IPS-20b (cell line): Measurements from ENCODE around the gene CCDC102A.

ENCODE experiments used
- H3K27ac ChIP-seq: one replicate; pipeline ENCODE4 v1.5.1; 2013; ENCODE audit warnings: low read length
- H3K27me3 ChIP-seq: 2 replicates; pipeline ENCODE4 v1.6.1; 2013; ENCODE audit warnings: mild to moderate bottlenecking, low read length, inconsistent platforms; ENCODE audit not compliant: insufficient read depth
- H3K36me3 ChIP-seq: 2 replicates; pipeline ENCODE4 v1.6.1; 2013; ENCODE audit warnings: low read depth, mild to moderate bottlenecking, inconsistent platforms, low read length, moderate library complexity; ENCODE audit not compliant: insufficient read depth
- H3K4me1 ChIP-seq: 2 replicates; pipeline ENCODE4 v1.6.1; 2013; ENCODE audit warnings: mild to moderate bottlenecking, control low read depth, inconsistent platforms, low read length, moderate library complexity; ENCODE audit not compliant: insufficient read depth
- H3K4me3 ChIP-seq: 2 replicates; pipeline ENCODE4 v1.5.1; 2013; ENCODE audit warnings: mild to moderate bottlenecking, low read length, inconsistent platforms
- H3K9ac ChIP-seq: 2 replicates; pipeline ENCODE4 v1.6.1; 2013; ENCODE audit warnings: low read depth, mild to moderate bottlenecking, inconsistent platforms, low read length, moderate library complexity
- H3K9me3 ChIP-seq: 2 replicates; pipeline ENCODE4 v1.6.1; 2013; ENCODE audit warnings: mild to moderate bottlenecking, low read depth, low read length, inconsistent platforms; ENCODE audit not compliant: insufficient read depth

Gene CCDC102A

DNA sequence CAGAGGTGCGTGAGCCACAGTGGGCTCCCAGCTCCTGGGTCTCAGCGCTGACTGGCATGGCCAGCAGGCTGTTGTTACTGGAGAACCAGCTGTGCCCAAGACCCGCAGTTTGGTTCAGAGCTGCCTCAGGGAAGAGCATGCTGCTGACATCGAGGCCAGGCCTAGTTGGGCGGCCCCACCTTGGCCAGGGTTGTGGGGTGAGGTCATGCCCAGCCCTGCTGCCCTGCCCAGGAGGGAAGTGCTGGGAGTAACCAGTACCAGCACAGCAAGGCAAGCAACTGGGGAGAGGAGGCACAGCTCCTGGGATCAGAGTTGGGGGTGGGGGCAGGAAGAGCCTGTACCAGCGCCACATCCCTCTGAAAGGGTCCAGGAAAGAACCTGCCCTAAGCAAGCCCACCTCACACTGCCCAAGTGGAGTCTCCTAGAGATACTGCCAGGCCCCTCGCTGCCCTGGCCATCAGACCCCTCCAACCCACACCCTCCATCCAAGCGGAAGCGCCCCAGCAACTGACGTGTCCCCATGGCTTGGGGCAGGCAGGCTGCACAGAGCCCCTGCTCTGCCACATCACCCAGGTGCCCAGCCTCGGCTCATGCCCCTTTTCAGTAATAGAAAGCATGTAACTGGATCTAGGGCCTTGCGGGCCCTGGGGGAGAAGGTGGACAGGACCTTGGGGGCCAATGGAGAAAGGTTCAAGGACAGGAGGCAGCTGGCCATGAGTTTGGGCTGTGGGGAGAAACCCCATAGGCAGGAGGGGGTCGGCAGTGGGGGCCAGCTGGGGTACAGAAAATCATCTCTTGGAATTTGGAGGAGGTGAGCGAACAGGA lies 51.1 kb downstream of the CCDC102A start:
- peaks cover 4% of the 10 kb centered on the region; the same call in 1 of the 2 replicates for H3K4me1 ChIP-seq
- H3K36me3 ChIP-seq: no peaks in the 10 kb centered on the region
- peak overlapping the region; percentile 86 for H3K4me3 ChIP-seq
- H3K9me3 ChIP-seq: no peaks in the 10 kb centered on the region
- H3K27ac ChIP-seq: no peak overlapping the region
- H3K27me3 ChIP-seq: peaks cover 15% of the 10 kb centered on the region
- peak overlapping the region; percentile 61; the same call in 1 of the 2 replicates for H3K9ac ChIP-seq

DNA sequence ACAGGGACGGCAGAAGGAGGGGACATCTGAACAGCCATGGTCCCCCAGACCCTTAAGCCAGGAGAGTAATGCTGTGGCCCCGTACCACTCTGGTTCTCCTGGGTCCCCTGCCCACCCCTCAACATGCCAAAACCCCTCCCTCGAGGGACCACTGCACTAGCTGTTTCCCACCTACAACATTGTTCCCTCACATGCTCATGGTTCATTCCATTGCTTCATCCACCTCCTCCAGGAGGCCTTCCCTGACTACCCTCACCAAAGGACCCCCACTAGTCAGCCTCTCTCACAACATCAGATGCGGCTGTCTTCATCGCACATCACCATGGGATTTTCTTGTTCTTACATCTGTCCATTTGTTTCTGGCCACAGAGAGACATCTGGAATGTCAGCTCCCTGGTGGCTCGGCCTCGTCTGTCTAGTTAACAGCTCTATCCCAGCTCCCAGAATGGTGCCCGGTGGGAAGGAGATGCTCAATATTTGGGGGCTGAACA lies 51.8 kb downstream of the CCDC102A start:
- Histone ChIP-seq H3K9ac (no peak overlapping the region), H3K4me3 (no peak overlapping the region), H3K27me3 (peaks cover 15% of the 10 kb centered on the region), H3K9me3 (no peaks in the 10 kb centered on the region), H3K27ac (no peak overlapping the region), H3K4me1 (peaks cover 10% of the 10 kb centered on the region; the same call in 1 of the 2 replicates), H3K36me3 (no peaks in the 10 kb centered on the region)

DNA sequence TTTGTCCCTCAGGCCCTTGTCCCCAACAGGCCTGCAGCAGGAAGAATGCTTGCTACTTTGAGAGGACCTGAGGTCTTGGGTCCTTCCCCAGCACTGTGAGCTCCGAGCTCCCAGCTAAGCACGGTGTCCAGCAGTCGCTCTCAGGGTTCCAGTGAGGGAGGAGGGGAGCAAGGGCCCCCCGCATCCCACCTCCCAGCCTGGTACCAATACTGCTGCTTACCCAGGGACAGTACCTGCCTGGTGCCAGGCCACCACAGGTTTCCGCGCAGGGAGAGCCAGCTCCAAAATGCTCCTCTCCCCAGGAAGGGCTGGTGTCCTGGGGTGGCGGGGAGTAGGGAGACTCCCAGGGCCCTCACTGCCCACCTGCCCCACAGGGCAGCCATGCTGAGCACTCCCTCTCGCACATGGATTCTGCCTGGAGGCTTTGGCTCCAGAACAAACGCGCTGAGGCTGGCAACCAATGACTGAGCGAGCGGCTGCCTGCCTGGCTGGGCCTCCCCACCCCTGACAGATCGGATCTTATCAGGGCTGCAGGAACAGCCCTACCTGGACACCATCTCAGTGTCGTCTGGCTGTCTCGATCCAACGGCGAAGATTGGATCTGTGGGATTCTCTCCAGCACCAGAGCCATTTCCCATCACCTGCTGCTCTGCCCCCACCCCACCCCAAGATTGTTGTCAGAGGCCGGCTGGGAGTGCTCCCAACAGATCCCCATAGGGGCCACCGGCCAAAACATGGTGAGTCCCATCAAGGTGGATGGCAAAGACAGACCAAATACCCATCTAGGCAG lies 52.5 kb downstream of the CCDC102A start:
- no peaks in the 10 kb centered on the region for H3K36me3 ChIP-seq
- H3K4me3 ChIP-seq: no peak overlapping the region
- H3K4me1 ChIP-seq: peaks cover 10% of the 10 kb centered on the region; the same call in 1 of the 2 replicates
- H3K9me3 ChIP-seq: no peaks in the 10 kb centered on the region
- peaks cover 15% of the 10 kb centered on the region for H3K27me3 ChIP-seq
- H3K9ac ChIP-seq: no peak overlapping the region
- no peak overlapping the region for H3K27ac ChIP-seq

GRCh38 chr16:57482845-57483545 lies 53.4 kb downstream of the CCDC102A start:
- H3K36me3 ChIP-seq: no peaks in the 10 kb centered on the region
- no peaks in the 10 kb centered on the region for H3K9me3 ChIP-seq
- no peak overlapping the region for H3K4me3 ChIP-seq
- H3K9ac ChIP-seq: no peak overlapping the region
- peaks cover 15% of the 10 kb centered on the region for H3K27me3 ChIP-seq
- H3K27ac ChIP-seq: no peak overlapping the region
- peaks cover 11% of the 10 kb centered on the region; the same call in 1 of the 2 replicates for H3K4me1 ChIP-seq

GRCh38 chr16:57481421-57481820 lies 55.0 kb downstream of the CCDC102A start:
- no peak overlapping the region for H3K4me3 ChIP-seq
- H3K9ac ChIP-seq: no peak overlapping the region
- no peak overlapping the region for H3K27ac ChIP-seq
- peaks cover 15% of the 10 kb centered on the region for H3K27me3 ChIP-seq
- peaks cover 24% of the 10 kb centered on the region; the same call in 1 of the 2 replicates for H3K4me1 ChIP-seq
- no peaks in the 10 kb centered on the region for H3K36me3 ChIP-seq
- no peaks in the 10 kb centered on the region for H3K9me3 ChIP-seq

- Histone ChIP-seq H3K9ac (no peak overlapping the region), H3K27me3 (peaks cover 13% of the 10 kb centered on the region), H3K4me1 (peaks cover 29% of the 10 kb centered on the region), H3K9me3 (no peaks in the 10 kb centered on the region), H3K27ac (no peak overlapping the region), H3K4me3 (no peak overlapping the region), H3K36me3 (no peaks in the 10 kb centered on the region)
Observed at GRCh38 chr16:57480754-57481230, 55.6 kb downstream of the CCDC102A start.

DNA sequence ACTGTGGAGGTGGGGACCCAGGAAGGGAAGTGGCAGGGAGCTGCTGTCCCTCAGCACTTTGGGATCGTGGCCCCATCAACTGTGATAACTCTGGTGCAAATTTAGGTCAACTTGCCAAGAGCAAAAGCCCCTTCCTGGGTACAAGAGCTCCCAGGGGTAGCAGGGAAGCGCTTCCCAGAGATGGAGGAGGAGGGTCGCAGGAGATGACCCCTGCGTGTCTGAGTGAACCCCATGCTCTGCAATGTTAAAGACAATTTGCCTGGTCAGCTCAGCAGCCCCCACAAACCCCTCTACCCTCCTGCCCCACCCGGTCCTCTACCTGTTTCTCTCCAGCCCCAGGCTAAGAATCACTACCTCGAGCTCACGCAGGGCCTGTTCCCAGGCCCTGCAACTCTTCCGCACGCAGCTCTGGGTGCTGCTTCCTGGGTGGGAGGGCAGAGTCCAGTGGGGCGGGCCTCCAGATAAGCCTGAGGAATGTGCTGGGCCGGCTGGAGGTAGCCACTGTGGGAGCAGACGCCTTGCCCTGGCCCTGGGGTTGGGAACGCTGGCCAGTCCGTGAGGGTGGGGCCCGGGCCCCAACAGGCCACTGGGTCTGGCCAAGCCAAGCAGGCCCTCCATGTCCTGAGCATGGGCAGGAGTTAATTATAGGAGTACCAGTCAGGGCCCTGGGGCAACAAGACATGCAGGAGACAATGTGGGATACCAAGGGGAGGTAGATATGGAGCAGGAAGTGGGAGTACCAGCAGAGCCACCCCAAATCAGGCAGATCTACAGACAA lies 56.2 kb downstream of the CCDC102A start:
- Histone ChIP-seq H3K27me3 (peaks cover 7% of the 10 kb centered on the region), H3K9ac (no peak overlapping the region), H3K4me3 (peak overlapping the region; percentile 72)

GRCh38 chr16:57479205-57479975 lies 57.0 kb downstream of the CCDC102A start:
- H3K27ac ChIP-seq: no peak overlapping the region
- peaks cover 3% of the 10 kb centered on the region for H3K36me3 ChIP-seq
- no peaks in the 10 kb centered on the region; the same call in 1 of the 2 replicates for H3K27me3 ChIP-seq
- peaks cover 33% of the 10 kb centered on the region for H3K4me1 ChIP-seq
- no peaks in the 10 kb centered on the region for H3K9me3 ChIP-seq
- H3K9ac ChIP-seq: peak overlapping the region; percentile 46; the same call in 1 of the 2 replicates
- H3K4me3 ChIP-seq: peak overlapping the region; percentile 72

More for the DNA sequence above, 56.2 kb downstream of the CCDC102A start:
- Histone ChIP-seq H3K9me3 (no peaks in the 10 kb centered on the region), H3K36me3 (no peaks in the 10 kb centered on the region), H3K27ac (no peak overlapping the region), H3K4me1 (peaks cover 32% of the 10 kb centered on the region)

- H3K9me3 ChIP-seq: no peaks in the 10 kb centered on the region
- no peak overlapping the region for H3K9ac ChIP-seq
- H3K4me1 ChIP-seq: peaks cover 33% of the 10 kb centered on the region
- no peaks in the 10 kb centered on the region for H3K27me3 ChIP-seq
- H3K4me3 ChIP-seq: peak overlapping the region; percentile 72; the same call in 1 of the 2 replicates
- H3K36me3 ChIP-seq: peaks cover 11% of the 10 kb centered on the region
- no peak overlapping the region for H3K27ac ChIP-seq
Observed at GRCh38 chr16:57478396-57479204, 57.8 kb downstream of the CCDC102A start.
